ENCODE results near the gene ATP6V1B1. TPM values are rescaled to one million over a fixed set of nuclear protein-coding genes. Genes with fewer than 3 reads are reported as not detected.

Gene ATP6V1B1
- polyA plus RNA-seq, 3 donors: not detected

DNA sequence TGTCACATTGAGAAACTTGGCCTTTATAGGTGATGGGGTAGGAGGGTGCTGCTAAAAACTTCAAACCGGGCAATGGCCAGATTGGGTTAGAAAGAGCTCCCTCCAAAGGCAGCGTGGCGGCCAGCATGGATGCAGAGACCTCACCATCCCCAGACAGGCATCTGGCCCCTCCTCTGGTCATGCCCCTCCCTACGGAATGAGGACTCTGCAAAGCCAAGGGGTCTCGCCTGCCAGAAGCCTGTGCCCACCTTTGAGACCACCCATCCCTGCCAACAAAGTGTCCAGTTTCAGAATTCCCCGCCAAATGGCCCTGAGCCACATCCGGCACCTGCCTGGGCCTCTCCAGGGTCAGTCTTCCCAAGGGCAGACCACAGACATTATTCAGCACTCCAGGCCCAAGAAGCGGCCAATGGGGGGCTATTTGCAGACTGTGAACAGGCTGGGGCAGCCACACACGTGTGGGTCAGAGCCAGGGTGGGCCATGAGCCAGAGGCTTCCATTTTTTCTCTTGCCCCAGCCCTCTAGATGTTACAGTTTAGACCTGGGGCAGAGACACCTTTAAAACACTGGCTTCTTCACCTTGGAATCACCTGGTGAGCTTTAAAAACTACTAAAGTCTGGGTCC is 4.2 kb upstream of the ATP6V1B1 start:
- intact Hi-C loops (cut with micrococcal nuclease): no loop called here
- Mint-ChIP-seq H3K9me3 (peaks cover 0 to 2% (median 0%) of the 10 kb centered on the region in 7 donors), H3K27ac (no peak overlapping the region), H3K27me3 (ENCODE audit: low read depth in 3 of 3) (peaks cover 19 to 28% (median 19%) of the 10 kb centered on the region in 3 donors), H3K4me3 (no peak overlapping the region), H3K4me1 (peaks cover 3% of the 10 kb centered on the region), H3K36me3 (no peaks in the 10 kb centered on the region)
- H3K4me3 ChIP-seq (replicated peaks in 1 of 3; ENCODE audit: low read depth in 2 of 3, low read length in 3 of 3): no peak overlapping the region
- H3K9me3 ChIP-seq (replicated peaks in 1 of 2; ENCODE audit: control insufficient read depth in 1 of 2, insufficient read depth in 1 of 2, low read length in 2 of 2): no peaks in the 10 kb centered on the region
- no peaks in the 10 kb centered on the region for H3K79me2 ChIP-seq (ENCODE audit: insufficient read depth, low read length)
- no peaks in the 10 kb centered on the region for H3K27me3 ChIP-seq (ENCODE audit: control insufficient read depth in 2 of 2, insufficient read depth in 2 of 2, low read length in 2 of 2)
- TF ChIP-seq, protein P1, sequence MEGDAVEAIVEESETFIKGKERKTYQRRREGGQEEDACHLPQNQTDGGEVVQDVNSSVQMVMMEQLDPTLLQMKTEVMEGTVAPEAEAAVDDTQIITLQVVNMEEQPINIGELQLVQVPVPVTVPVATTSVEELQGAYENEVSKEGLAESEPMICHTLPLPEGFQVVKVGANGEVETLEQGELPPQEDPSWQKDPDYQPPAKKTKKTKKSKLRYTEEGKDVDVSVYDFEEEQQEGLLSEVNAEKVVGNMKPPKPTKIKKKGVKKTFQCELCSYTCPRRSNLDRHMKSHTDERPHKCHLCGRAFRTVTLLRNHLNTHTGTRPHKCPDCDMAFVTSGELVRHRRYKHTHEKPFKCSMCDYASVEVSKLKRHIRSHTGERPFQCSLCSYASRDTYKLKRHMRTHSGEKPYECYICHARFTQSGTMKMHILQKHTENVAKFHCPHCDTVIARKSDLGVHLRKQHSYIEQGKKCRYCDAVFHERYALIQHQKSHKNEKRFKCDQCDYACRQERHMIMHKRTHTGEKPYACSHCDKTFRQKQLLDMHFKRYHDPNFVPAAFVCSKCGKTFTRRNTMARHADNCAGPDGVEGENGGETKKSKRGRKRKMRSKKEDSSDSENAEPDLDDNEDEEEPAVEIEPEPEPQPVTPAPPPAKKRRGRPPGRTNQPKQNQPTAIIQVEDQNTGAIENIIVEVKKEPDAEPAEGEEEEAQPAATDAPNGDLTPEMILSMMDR (IDR thresholded peaks at IDR 0.05): no peak
- H3K27ac ChIP-seq (ENCODE audit: low read depth in 1 of 2, low read length in 2 of 2): no peak overlapping the region
- no peaks in the 10 kb centered on the region for H3K4me1 ChIP-seq (ENCODE audit: control insufficient read depth in 1 of 2, insufficient read depth in 2 of 2, low read length in 2 of 2)
- H4K20me1 ChIP-seq (ENCODE audit: insufficient read depth, low read length): no peaks in the 10 kb centered on the region
- no peak overlapping the region for H2AFZ ChIP-seq (ENCODE audit: insufficient read depth, low read depth, low read length, poor library complexity, severe bottlenecking)
- no peak overlapping the region for H3K9ac ChIP-seq (ENCODE audit: insufficient read depth, low read length, poor library complexity, severe bottlenecking)
- 87% methylated on average over 8 of the region's 9 CpGs for WGBS (ENCODE audit: insufficient coverage)
- no peaks in the 10 kb centered on the region for H3K36me3 ChIP-seq (replicated peaks in 1 of 2; ENCODE audit: control insufficient read depth in 1 of 2, insufficient read depth in 2 of 2, low read length in 2 of 2)
- no peak overlapping the region for H3K4me2 ChIP-seq (replicated peaks; ENCODE audit: extremely low read depth, low read length, poor library complexity, severe bottlenecking)
- peak in 1 of 3 donors; percentile 0 for DNase-seq

DNA sequence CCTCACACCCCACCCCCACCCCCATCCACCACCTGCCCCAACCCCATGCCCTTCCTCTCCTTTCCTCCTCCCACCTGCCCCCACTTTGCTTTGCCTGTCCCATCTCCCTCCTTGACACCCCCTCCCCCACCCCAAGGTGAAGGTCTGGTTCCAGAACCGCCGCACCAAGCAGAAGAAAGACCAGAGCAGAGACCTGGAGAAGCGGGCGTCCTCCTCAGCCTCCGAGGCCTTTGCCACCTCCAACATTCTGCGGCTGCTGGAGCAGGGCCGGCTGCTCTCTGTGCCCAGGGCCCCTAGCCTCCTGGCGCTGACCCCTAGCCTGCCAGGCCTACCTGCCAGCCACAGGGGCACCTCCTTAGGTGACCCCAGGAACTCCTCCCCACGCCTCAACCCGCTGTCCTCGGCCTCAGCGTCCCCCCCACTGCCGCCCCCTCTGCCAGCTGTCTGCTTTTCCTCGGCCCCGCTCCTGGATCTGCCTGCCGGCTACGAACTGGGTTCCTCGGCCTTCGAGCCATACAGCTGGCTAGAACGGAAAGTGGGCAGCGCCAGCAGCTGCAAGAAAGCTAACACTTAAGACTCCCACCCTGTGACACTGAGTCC is 3.0 kb upstream of the ATP6V1B1 start:
- H3K27ac ChIP-seq (ENCODE audit: low read depth in 1 of 2, low read length in 2 of 2): no peak overlapping the region
- peaks cover 13 to 21% (median 18%) of the 10 kb centered on the region in 3 donors for H3K27me3 Mint-ChIP-seq (ENCODE audit: low read depth in 3 of 3)
- no peaks in the 10 kb centered on the region for H3K79me2 ChIP-seq (ENCODE audit: insufficient read depth, low read length)
- H3K9me3 ChIP-seq (replicated peaks in 1 of 2; ENCODE audit: control insufficient read depth in 1 of 2, insufficient read depth in 1 of 2, low read length in 2 of 2): no peaks in the 10 kb centered on the region
- no peak overlapping the region for H3K4me2 ChIP-seq (replicated peaks; ENCODE audit: extremely low read depth, low read length, poor library complexity, severe bottlenecking)
- WGBS (ENCODE audit: insufficient coverage): 96% methylated on average over 21 of the region's 21 CpGs
- H3K9me3 Mint-ChIP-seq: peaks cover 0 to 2% (median 0%) of the 10 kb centered on the region in 7 donors
- H3K4me1 ChIP-seq (ENCODE audit: control insufficient read depth in 1 of 2, insufficient read depth in 2 of 2, low read length in 2 of 2): no peaks in the 10 kb centered on the region
- H3K4me3 Mint-ChIP-seq: no peak overlapping the region
- TF ChIP-seq, protein P1 (IDR thresholded peaks at IDR 0.05): no peak
- no peaks in the 10 kb centered on the region for H3K36me3 Mint-ChIP-seq
- intact Hi-C loops (cut with micrococcal nuclease): no loop called here
- H2AFZ ChIP-seq (ENCODE audit: insufficient read depth, low read depth, low read length, poor library complexity, severe bottlenecking): no peak overlapping the region
- no peaks in the 10 kb centered on the region for H3K27me3 ChIP-seq (ENCODE audit: control insufficient read depth in 2 of 2, insufficient read depth in 2 of 2, low read length in 2 of 2)
- no peak overlapping the region for H3K9ac ChIP-seq (ENCODE audit: insufficient read depth, low read length, poor library complexity, severe bottlenecking)
- no peak overlapping the region for H3K27ac Mint-ChIP-seq
- peak in 1 of 3 donors; percentile 0 for DNase-seq
- H3K4me3 ChIP-seq (replicated peaks in 1 of 3; ENCODE audit: low read depth in 2 of 3, low read length in 3 of 3): no peak overlapping the region
- H3K4me1 Mint-ChIP-seq: peaks cover 3% of the 10 kb centered on the region
- no peaks in the 10 kb centered on the region for H3K36me3 ChIP-seq (replicated peaks in 1 of 2; ENCODE audit: control insufficient read depth in 1 of 2, insufficient read depth in 2 of 2, low read length in 2 of 2)
- H4K20me1 ChIP-seq (ENCODE audit: insufficient read depth, low read length): no peaks in the 10 kb centered on the region
